Loucy (cell line): ENCODE measurements around the gene SIRPA.
A peak's percentile ranks its signal among the peaks of the same experiment; 100 is the strongest.

Experiments used
- H2AFZ ChIP-seq: fragments of 200-600 bp; sonication (generic); 2 replicates; pipeline ENCODE4 v1.6.0; 2016; ENCODE audit warnings: antibody characterized with exemption, mild to moderate bottlenecking, low read length, moderate library complexity
- H3F3A ChIP-seq: fragments of 200-600 bp; 2 replicates; pipeline ENCODE4 v1.6.0; 2016; ENCODE audit warnings: antibody characterized with exemption, low read depth, mild to moderate bottlenecking
- H3K27me3 ChIP-seq: fragments of 200-600 bp; sonication (generic); 2 replicates; pipeline ENCODE4 v1.6.1; 2014; ENCODE audit warnings: low read length, mild to moderate bottlenecking; ENCODE audit not compliant: insufficient read depth, poor library complexity, severe bottlenecking
- H3K36me3 ChIP-seq: fragments of 200-600 bp; sonication (generic); 2 replicates; pipeline ENCODE4 v1.6.1; 2016; ENCODE audit warnings: low read length; ENCODE audit not compliant: insufficient read depth
- H3K4me1 ChIP-seq: fragments of 200-600 bp; sonication (generic); 2 replicates; pipeline ENCODE4 v1.5.1; 2014; ENCODE audit warnings: low read length, mild to moderate bottlenecking; ENCODE audit not compliant: insufficient read depth, poor library complexity, severe bottlenecking
- H3K4me2 ChIP-seq: fragments of 200-600 bp; sonication (generic); 2 replicates; pipeline ENCODE4 v1.6.0; 2014; ENCODE audit warnings: antibody characterized with exemption, low read length, low read depth, mild to moderate bottlenecking; ENCODE audit not compliant: poor library complexity, severe bottlenecking
- H3K4me3 ChIP-seq: fragments of 200-600 bp; sonication (generic); 2 replicates; pipeline ENCODE4 v1.5.1; 2014; ENCODE audit warnings: low read length, mild to moderate bottlenecking, mixed read lengths; ENCODE audit not compliant: poor library complexity, severe bottlenecking
- H3K79me2 ChIP-seq: fragments of 200-600 bp; sonication (generic); 2 replicates; pipeline ENCODE4 v1.6.1; 2014; ENCODE audit warnings: low read length; ENCODE audit not compliant: insufficient read depth
- H3K9ac ChIP-seq: fragments of 200-600 bp; sonication (generic); 2 replicates; pipeline ENCODE4 v1.6.0; 2014; ENCODE audit warnings: mild to moderate bottlenecking, low read depth, low read length, moderate library complexity; ENCODE audit not compliant: poor library complexity, severe bottlenecking
- H3K9me2 ChIP-seq: fragments of 200-600 bp; sonication (generic); replicated peaks from 2 replicates; pipeline ENCODE4 v1.6.1; 2016; ENCODE audit warnings: low read depth, low read length, mixed read lengths
- H3K9me3 ChIP-seq: fragments of 200-600 bp; sonication (generic); 2 replicates; pipeline ENCODE4 v1.6.1; 2014; ENCODE audit warnings: mild to moderate bottlenecking, antibody characterized with exemption, low read length, low read depth; ENCODE audit not compliant: insufficient read depth
- H4K20me1 ChIP-seq: fragments of 200-600 bp; sonication (generic); 2 replicates; pipeline ENCODE4 v1.6.0; 2014; ENCODE audit warnings: antibody characterized with exemption, low read length, mild to moderate bottlenecking; ENCODE audit not compliant: insufficient read depth, poor library complexity, severe bottlenecking
- CTCF ChIP-seq: fragments of 200-600 bp; sonication (generic); conservative IDR thresholded peaks from 2 replicates; pipeline ENCODE4 v1.5.1; 2014; ENCODE audit warnings: mild to moderate bottlenecking, antibody characterized with exemption, low read length
- EZH2phosphoT487 ChIP-seq: fragments of 200-600 bp; IDR thresholded peaks from 2 replicates; pipeline ENCODE4 v1.6.1; 2018; ENCODE audit warnings: antibody characterized with exemption, mild to moderate bottlenecking, moderate library complexity, borderline replicate concordance

Gene SIRPA

GRCh38 chr20:1906361-1907051, 11.3 kb downstream of the SIRPA start:
- H3F3A ChIP-seq, result no peaks in the 10 kb centered on the region
- no peaks in the 10 kb centered on the region for H4K20me1 ChIP-seq
- no peaks in the 10 kb centered on the region for H3K9me2 ChIP-seq
- no peak overlapping the region for H3K4me2 ChIP-seq
- no peak for TF ChIP-seq CTCF
- TF ChIP-seq EZH2phosphoT487, result no peak
- no peaks in the 10 kb centered on the region for H3K9me3 ChIP-seq
- H3K79me2 ChIP-seq, result no peaks in the 10 kb centered on the region
- peaks cover 14% of the 10 kb centered on the region for H3K4me1 ChIP-seq
- no peak overlapping the region for H2AFZ ChIP-seq
- no peaks in the 10 kb centered on the region for H3K36me3 ChIP-seq
- H3K27me3 ChIP-seq, result no peaks in the 10 kb centered on the region
- no peak overlapping the region for H3K4me3 ChIP-seq
- H3K9ac ChIP-seq, result no peak overlapping the region

GRCh38 chr20:1907586-1907985, 12.4 kb downstream of the SIRPA start:
- TF ChIP-seq EZH2phosphoT487, result no peak
- TF ChIP-seq CTCF, result no peak
- no peaks in the 10 kb centered on the region for H3K27me3 ChIP-seq
- no peaks in the 10 kb centered on the region for H3K79me2 ChIP-seq
- H4K20me1 ChIP-seq, result no peaks in the 10 kb centered on the region
- H3K36me3 ChIP-seq, result no peaks in the 10 kb centered on the region
- no peak overlapping the region for H3K4me3 ChIP-seq
- H3F3A ChIP-seq, result no peaks in the 10 kb centered on the region
- peaks cover 14% of the 10 kb centered on the region for H3K4me1 ChIP-seq
- H2AFZ ChIP-seq, result no peak overlapping the region
- no peak overlapping the region for H3K4me2 ChIP-seq
- H3K9ac ChIP-seq, result no peak overlapping the region
- no peaks in the 10 kb centered on the region for H3K9me2 ChIP-seq
- no peaks in the 10 kb centered on the region for H3K9me3 ChIP-seq

DNA sequence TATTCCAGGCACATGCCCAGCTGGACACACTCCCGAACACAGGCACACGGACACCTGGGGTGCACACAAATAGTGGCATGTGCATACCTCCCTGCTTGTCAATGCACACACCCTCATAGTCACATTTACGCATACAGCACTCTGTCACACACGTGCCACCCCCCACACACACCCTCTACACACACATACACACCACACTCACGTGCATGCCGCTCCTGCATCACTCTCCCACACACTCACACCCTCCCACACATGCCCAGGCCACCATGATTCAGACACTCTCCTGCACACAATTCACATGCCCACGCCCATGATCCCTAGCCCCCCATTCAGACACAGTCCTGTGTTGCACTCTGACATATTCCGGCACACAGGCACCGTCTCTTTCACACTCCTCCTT, 13.0 kb downstream of the SIRPA start:
- peak overlapping the region; percentile 40 for H3K4me2 ChIP-seq
- TF ChIP-seq CTCF, result no peak
- TF ChIP-seq EZH2phosphoT487, result no peak
- no peaks in the 10 kb centered on the region for H3K9me3 ChIP-seq
- H3F3A ChIP-seq, result no peaks in the 10 kb centered on the region
- H3K27me3 ChIP-seq, result no peaks in the 10 kb centered on the region
- no peaks in the 10 kb centered on the region for H3K9me2 ChIP-seq
- H4K20me1 ChIP-seq, result no peaks in the 10 kb centered on the region
- no peak overlapping the region for H3K9ac ChIP-seq
- no peak overlapping the region for H2AFZ ChIP-seq
- no peaks in the 10 kb centered on the region for H3K79me2 ChIP-seq
- H3K36me3 ChIP-seq, result no peaks in the 10 kb centered on the region
- peaks cover 17% of the 10 kb centered on the region for H3K4me1 ChIP-seq
- H3K4me3 ChIP-seq, result no peak overlapping the region
